GM21367 (cell line): Measurements from ENCODE around the gene GOLM1.
"Not testable (repeated sequence)": the region's sequence is repeated elsewhere in the genome, so short reads cannot be mapped to it uniquely, and the experiment has no call there.

Experiments
- ATAC-seq: cut with Tn5 transposase; IDR thresholded peaks from one replicate; pipeline ENCODE4 v1.9.1; 2021; ENCODE audit not compliant: unreplicated experiment

GOLM1 gene

GRCh38 chr9:86091477-86091876, 7.9 kb downstream of the GOLM1 start:
- ATAC-seq: no peak

- ATAC-seq: no peak
These were observed 16.5 kb downstream of the GOLM1 start for GRCh38 chr9:86082870-86083269.

- ATAC-seq: no peak
These were observed 19.4 kb downstream of the GOLM1 start for GRCh38 chr9:86079865-86080469.

GRCh38 chr9:86079421-86079831, 19.9 kb downstream of the GOLM1 start:
- no peak for ATAC-seq

GRCh38 chr9:86078731-86079130, 20.6 kb downstream of the GOLM1 start:
- no peak for ATAC-seq

GRCh38 chr9:86077276-86077675, 22.1 kb downstream of the GOLM1 start:
- no peak for ATAC-seq

- ATAC-seq: no peak
These were observed 23.9 kb downstream of the GOLM1 start for GRCh38 chr9:86075132-86076109.

GRCh38 chr9:86073839-86074238, 25.5 kb downstream of the GOLM1 start:
- ATAC-seq: no peak

- ATAC-seq: no peak
These were observed 26.9 kb downstream of the GOLM1 start for GRCh38 chr9:86072394-86072877.

- ATAC-seq: no peak
These were observed 30.0 kb downstream of the GOLM1 start for GRCh38 chr9:86069206-86069869.

- ATAC-seq: no peak
These were observed 35.1 kb downstream of the GOLM1 start for GRCh38 chr9:86064220-86064619.

- ATAC-seq: no peak
These were observed 36.3 kb downstream of the GOLM1 start for GRCh38 chr9:86062845-86063693.

GRCh38 chr9:86061972-86062739, 37.2 kb downstream of the GOLM1 start:
- no peak for ATAC-seq

- ATAC-seq: no peak
These were observed 41.9 kb downstream of the GOLM1 start for GRCh38 chr9:86057491-86057890.

- no peak for ATAC-seq
These were observed 44.7 kb downstream of the GOLM1 start for GRCh38 chr9:86054695-86055094.

- ATAC-seq: no peak
These were observed 46.5 kb downstream of the GOLM1 start for GRCh38 chr9:86052556-86053468.

GRCh38 chr9:86048018-86048742, 51.2 kb downstream of the GOLM1 start:
- not testable (repeated sequence) for ATAC-seq

GRCh38 chr9:86047361-86047760, 52.0 kb downstream of the GOLM1 start:
- ATAC-seq: no peak
